HG03457 (cell line): ENCODE results near the gene RPP25L.

ENCODE experiments used
- ATAC-seq: cut with Tn5 transposase; IDR thresholded peaks from one replicate; pipeline ENCODE4 v1.9.1; 2021; ENCODE audit warnings: moderate number of reproducible peaks; ENCODE audit not compliant: unreplicated experiment

Gene RPP25L

GRCh38 chr9:34570376-34570775 is 41.5 kb downstream of the RPP25L start:
- no peak for ATAC-seq

GRCh38 chr9:34568774-34569173 is 43.1 kb downstream of the RPP25L start:
- ATAC-seq: no peak

GRCh38 chr9:34568133-34568532 is 43.8 kb downstream of the RPP25L start:
- no peak for ATAC-seq

- no peak for ATAC-seq
These were observed 44.9 kb downstream of the RPP25L start for GRCh38 chr9:34566972-34567371.

- no peak for ATAC-seq
These were observed 45.6 kb downstream of the RPP25L start for GRCh38 chr9:34566322-34566721.

GRCh38 chr9:34565856-34566255 is 46.0 kb downstream of the RPP25L start:
- no peak for ATAC-seq

GRCh38 chr9:34564617-34565016 is 47.3 kb downstream of the RPP25L start:
- ATAC-seq: no peak

GRCh38 chr9:34563262-34563661 is 48.6 kb downstream of the RPP25L start:
- ATAC-seq: no peak

GRCh38 chr9:34562135-34562745 is 49.7 kb downstream of the RPP25L start:
- no peak for ATAC-seq

- ATAC-seq: no peak
These were observed 51.2 kb downstream of the RPP25L start for GRCh38 chr9:34560599-34561214.
